GM12874 (cell line): ENCODE data around the gene WRAP53.

Experiments
- CTCF ChIP-seq: IDR thresholded peaks from 2 replicates; pipeline ENCODE4 v1.5.1; 2011; ENCODE audit warnings: low read depth, mild to moderate bottlenecking, control low read depth, low read length, moderate library complexity; ENCODE audit not compliant: insufficient read depth

WRAP53 gene

GRCh38 chr17:7744416-7744815, 56.1 kb downstream of the WRAP53 start:
- TF ChIP-seq CTCF: no peak

- TF ChIP-seq CTCF: no peak
These were observed 57.6 kb downstream of the WRAP53 start for GRCh38 chr17:7745748-7746470.

GRCh38 chr17:7747635-7748071, 59.4 kb downstream of the WRAP53 start:
- TF ChIP-seq CTCF: no peak

GRCh38 chr17:7748076-7748775, 59.9 kb downstream of the WRAP53 start:
- no peak for TF ChIP-seq CTCF

- TF ChIP-seq CTCF: no peak
These were observed 62.1 kb downstream of the WRAP53 start for GRCh38 chr17:7750321-7750821.
